ENCODE results near the gene CDS2.

Gene CDS2

DNA sequence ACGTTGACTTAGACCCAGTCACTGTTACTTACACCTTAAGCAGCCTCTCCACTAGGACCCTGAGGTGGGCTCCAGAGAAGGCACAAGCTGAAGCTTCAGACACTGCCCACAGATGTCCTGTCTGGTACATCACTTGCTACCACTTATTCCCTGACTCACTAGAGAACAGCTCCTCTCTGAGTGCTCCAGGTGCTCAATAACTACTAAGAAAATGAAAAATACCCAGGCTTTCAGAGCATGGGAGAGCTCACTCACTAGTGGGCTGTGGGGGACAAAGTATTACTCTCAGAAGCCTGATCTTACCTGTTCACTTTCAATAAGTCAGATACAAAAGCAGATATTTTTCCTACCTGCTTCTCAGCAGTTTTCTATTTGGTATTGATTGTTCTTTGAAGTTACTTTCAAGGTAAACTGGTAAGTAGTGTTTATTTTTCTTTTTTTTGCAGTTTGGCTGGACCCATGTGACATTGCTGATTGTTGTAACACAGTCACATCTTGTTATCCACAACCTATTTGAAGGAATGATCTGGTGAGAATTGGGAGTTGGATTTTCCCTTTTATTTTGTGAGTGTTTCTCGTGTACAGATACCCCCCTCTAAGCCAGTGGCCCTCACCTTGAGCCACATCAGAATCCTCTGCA, 55.9 kb downstream of the CDS2 start:
- DNase-seq: no peak

DNA sequence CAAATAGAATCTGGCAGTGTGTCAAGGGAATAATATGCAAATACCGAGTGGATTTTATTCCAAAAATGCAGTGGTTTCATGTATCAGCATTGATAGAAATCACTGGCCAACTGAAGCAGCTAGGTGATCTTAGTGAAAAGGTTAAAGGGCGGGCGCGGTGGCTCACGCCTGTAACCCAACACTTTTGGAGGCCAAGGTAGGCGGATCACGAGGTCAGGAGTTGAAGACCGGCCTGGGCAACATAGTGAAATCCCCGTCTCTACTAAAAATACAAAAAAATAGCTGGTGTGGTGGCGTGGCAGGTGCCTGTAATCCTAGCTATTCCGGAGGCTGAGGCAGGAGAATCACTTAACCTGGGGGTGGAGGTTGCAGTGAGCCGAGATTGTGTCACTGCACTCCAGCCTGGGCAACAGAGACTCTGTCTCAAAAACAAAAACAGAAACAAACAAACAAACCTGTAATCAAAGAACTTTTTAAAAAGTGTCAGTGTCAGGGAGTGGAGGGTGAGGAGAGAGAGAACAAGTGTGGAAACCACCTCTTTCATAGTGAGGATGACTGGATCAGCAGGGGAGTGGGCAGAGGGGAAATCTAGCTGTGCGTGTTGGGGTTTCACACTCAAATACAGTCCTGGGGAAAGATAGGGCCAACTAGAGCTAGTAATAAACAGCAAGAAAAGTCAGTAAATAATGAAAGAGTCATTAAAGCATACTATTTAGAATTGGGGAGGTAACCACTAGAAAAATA, 57.1 kb downstream of the CDS2 start:
- DNase-seq: no peak

DNA sequence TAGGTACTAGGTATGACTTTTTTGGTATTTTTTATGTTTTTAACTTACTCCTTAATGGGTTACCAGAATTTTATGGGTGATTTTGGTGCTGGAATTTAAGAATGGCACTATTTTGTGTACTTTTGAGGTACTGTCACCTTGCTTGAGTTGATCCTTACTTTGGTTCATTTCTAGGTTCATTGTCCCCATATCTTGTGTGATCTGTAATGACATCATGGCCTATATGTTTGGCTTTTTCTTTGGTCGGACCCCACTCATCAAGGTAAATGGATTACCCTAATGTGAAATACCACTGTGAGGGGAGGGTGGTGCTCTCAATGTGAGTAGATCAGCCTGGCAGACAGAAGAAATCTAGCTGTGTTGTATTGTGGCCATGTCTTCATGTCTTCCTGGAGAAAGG, 57.9 kb downstream of the CDS2 start:
- no peak for DNase-seq

DNA sequence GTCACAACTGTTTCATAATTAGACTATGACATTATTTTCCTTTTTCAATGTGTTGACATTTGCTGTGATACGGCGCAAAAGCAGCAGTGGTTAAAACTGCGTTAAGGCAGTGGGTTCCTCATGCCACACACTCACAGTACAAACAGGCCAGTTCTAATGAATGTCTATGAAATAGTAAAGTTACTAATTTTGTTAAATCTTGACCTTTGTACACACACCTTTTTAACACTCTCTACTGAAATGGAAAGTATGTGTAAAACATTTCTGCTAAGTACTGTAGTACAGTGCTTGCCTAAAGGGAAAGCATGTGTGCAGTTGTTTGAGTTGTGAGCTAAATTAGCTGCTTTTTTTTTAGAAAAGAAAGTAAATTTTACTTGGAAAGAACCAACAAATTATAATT, 60.3 kb downstream of the CDS2 start:
- DNase-seq: no peak

DNA sequence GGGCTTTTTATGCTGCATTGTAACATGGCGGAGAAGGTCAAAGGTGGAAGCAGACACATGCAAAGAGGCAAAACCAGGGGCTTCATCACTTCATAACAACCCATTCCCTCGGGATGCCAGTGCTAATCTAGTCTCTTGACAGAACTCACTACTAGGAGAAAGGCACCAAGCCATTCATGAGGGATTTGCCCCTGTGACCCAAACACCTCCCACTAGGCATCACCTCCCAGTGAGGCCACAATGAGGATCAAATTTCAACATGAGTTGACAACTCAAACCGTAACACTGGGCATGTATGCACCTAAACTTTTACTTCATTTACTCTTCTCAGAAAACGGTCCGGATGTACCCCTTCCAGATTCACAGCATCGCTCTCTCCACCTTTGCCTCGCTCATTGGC, 61.9 kb downstream of the CDS2 start:
- no peak for DNase-seq

DNA sequence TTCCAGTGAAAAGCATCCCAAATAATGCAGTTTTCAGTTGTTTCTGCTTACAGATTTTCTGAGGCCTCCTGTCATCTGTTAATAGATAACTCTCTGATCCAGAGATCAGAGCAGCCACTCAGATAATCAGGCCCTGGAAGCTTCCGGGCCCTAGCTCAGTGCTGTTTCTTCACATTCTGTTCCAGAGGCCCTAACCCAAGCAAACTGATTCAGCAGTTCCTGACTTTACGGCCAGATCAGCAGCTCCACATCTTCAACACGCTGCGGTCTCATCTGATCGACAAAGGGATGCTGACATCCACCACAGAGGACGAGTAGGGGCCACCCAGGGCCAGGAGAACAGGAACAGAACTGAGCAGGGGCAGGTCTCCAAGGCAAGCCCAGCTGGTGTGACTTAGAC, 63.1 kb downstream of the CDS2 start:
- DNase-seq: no peak

DNA sequence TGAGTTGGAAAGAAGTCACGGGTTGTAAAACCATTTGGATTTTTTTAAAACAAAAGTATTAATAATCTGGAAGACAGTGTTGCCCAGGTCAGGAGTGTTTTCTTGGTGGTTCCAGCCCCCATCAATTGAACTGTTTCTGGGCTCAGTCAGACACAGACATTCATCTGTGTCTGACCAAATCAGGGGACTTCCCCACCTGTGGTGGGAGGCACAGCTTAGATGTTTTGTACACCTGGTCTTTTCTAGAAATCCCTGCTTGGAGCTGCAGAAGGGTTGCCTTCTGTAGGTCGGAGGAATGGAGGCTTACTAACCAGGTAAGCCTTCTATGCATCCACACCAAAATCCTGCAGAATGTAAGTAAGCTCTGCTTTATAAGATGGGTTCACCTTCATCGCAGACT, 63.6 kb downstream of the CDS2 start:
- no peak for DNase-seq

DNA sequence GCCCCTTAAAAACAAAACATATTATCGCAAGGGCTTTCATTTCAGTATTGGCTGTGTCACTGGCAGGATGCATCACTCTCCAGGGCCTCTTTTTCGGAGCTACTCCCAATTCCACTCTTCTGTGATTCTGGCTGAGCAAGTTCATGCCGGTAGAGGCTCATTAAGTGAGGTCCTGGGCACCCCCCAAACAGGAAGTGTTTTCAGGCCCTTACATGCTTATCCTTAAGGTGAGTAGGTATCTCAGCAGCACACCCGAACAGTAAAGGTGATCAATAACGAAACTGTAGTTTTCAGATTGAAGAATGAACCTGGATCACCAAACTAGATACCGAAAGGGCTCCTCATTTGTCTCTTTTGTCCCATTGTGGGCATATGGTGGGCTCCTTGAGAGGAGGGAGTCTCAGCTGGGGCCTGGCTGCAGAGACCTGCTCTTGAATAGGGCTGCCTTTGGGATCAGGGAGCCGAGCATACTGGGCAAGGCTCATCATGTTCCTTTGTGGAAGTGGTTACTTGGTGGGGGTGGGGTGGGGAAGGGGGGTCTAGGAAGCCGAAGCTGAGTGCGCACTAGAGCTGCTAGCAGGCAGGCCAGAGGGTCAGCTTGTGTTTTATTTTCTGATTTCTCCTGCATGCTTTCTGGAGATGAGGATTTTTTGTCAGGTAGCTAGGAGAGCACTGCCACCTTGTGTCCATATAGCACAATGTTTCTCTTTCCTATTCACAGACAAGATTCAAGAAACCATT, 65.2 kb downstream of the CDS2 start:
- peak; percentile 17 for DNase-seq

DNA sequence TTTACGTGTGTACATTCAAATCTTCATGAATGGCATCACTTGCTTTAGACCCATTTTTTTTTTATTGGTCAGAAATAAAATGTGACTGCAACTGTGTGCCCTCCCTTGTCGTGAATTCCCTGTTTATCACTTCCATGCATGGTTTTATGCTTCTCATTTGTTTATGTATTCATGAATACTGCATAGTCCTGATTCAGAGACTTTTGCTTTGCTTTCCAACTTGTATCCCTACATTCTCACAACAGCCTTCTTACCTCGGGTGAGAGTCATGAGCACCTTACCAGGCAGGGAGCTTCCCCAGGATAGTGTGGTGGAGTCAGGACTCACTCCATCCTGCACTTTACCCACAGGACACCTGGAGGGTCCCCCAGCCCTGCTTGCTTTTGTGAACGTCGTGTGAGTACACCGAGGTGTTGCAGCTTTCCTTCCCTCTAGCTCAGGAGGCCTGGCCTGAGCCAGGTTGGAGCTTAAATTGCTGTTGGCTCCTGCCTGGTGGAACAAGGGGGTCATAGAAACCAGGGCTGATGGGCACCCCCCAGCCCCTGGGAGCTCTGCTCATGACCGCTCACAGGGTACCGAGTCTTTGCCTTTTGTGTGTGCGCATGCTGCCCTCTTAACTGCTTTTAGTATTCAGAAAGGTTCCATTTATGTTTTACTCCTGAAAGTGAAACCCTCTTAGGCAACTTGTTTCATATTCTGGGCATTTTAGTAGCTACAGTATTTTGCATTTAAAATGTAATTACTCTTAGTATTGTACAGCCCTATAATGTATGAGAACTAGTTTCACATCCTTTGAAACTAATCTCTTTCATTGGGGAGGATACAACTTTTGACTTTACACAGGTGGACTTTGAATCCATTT, 66.0 kb downstream of the CDS2 start:
- no peak for DNase-seq

DNA sequence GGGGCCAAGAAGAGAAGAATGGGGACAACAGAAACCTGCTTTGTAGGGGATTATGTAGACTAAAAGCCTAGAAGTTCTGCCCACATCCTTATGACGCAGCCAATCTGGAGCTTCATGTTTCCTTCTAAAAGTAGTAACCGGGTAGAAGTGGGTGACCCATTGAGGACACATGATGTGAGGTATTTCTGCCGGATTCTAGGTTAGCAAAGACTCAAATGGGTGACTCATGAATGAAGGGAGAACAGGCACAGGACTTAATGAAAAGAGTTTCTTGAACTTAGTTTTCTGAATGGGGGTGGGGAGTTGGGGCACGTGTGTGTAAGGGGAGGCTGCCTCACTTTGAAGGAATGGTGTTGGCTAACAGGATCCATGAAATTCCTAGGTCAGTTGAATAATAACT, 68.8 kb downstream of the CDS2 start:
- DNase-seq: no peak

DNA sequence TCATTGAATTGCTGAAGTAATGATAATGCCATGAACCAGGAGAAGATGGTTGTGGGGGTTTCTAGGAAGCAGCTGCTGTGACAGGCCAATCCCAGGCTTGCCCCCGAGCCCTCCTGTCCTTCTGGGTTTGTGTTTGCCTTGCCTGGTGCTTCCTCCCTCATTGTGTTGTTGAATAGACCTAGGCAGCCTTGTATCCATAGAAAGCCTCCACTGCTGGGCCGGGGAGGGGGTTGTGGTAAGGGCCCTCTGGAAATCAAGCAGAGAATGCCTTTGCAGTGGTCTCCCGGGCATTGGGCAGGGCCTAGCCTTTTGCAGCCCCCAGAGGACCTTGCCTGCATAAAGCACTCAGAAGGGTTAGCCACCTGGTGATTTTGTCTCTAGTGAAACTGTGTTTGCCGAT, 69.3 kb downstream of the CDS2 start:
- no peak for DNase-seq

DNA sequence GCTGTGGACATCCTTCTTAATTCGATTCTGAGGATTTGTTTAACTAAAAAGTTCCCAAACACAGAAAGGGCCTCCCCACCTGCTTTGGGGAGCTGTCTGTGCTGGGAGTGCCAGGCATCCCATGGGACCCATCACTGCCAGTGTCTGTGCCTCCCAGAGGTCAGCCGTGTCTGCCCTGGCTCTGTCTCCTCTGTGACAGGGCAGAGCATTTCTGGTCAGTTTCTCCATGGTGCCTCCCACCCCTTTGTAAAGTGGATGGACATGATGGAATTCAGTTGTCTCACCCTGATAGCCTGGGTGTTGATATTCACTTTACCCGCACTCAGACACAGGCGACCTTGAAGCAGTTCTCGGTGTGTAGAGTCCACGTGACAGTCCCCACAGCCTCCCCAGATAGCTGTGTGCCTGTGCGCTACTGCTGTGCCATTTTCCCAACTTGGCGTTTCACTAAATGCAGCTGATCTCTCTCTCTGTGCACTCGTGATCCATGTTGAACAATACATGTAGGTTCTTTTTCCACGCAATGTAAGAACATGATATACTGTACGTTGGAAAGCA, 70.5 kb downstream of the CDS2 start:
- DNase-seq: no peak

DNA sequence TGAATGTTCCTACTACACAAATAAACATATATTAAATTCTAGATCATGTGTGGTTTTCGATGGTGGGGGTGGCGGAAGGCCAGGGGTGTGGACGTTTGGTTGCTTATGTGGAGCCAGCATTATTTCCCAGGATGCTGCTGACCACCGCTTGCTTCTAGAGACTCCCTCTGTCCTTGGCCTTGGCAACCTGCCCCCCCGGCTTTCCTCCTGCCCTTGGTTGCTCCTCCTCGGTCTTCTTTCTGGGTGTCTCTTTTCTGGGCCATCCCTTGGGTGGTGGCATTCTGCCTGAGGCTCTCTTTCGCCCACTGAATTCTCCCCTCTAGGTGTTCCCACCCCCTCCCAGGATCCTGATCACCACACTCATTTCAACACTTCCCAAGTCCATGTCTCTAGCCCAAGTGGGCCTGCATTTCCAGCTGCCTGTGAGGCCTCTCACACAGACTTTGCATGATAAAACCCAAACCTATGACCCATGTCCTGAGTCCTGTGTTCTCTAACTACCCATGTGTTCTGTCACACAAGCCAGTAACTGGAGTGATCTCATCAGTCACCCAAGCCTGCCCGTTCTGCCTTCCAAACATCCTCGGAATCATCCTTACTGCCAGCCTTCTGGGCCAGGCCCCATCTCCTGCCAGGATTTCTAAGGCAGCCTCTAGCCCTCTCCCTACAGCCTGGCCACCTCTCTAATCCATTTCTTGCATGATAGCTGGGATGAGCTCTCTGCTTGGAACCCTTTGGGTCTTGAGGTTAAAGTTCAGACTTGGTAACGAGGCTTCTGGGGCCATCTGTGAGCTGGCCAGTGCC, 71.2 kb downstream of the CDS2 start:
- no peak for DNase-seq

DNA sequence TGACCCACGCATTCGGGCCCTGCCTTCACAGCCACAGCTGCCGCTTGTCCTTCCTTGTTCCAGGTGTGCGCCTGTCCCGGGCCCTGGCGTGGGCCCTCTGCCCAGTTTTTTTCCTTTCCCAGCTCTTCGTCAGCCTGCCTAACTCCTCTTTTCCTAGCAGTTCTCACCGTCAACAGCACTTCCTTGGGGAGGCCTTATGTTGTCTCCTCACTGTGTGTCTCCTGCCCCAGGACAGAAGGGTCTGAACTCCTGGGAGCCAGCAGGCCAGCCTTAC, 71.8 kb downstream of the CDS2 start:
- DNase-seq: no peak

DNA sequence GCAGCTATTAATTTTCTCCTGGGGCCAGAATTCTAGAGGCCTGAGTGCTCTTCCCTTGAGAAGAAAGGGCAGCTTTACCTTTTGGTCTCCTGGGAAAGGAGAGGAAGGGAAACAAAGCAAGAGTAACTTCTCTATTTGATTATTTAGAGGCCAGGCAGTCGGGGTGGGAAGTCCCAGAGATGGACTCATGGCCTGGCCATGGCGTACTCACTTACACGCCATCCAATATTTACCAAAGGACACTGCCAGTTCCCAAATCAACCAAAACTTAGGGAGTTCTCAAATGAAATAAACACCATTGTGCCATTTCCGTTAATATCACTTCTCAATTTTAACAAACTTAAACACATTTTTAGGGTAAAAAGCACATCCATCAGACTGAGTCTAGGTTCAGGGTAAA, 76.6 kb downstream of the CDS2 start:
- no peak for DNase-seq

DNA sequence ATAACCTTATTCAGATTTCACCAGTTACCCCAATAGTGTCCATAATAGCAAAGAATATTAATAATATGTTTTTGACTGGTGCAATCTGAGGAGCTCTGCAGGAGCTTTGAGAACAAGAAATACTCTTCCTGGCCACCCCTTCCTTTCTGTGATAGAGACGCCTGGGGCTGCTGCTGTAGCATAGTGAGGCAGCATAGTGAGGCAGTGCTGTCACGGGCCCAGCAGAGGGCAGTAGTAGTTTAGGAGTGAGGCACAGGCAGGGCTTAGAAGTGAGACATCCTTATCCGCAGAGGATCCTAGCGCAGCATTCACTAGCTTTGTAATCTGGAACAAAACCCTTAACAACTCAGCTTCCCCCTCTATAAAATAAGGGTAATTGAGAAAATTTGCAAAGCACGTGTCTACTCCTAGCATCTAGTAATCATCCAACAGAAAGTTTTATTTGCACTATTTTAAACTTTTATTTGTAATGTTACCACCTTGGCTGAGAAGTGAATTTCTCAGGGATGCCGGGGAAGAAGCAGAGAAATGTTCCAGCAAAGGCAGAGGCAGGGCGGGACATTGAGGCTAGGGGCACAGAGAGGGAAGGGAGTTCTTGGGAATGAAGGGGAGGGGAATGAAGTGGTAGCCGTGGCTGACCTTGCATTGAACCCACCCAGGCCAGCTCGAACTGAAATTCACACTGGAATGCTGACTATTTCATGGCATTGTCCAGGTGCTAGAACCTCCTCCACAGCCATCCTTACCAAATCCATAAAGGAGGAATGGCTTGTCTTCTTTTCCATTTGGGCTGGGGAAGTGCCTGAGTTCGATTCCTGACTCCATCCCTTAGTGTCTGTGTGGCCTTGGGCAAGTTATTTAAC, 78.8 kb downstream of the CDS2 start:
- DNase-seq: peak; percentile 69

DNA sequence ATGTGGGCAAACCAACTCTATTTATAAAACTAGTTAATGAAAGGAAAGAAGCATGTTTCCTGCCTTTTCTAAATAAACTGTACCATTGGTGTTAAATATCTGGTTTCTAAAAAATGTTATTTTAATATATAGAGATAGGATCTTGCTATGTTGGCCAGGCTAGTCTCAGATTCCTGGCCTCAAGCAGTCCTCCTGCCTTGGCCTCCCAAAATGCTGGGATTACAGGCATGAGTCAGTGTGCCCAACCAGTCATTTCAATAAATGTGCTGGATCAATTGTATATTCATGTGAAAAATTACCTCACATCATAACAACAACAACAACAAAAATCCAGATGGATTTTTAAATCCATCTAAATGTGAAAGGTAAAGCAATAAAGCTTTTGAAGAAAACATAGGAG, 80.3 kb downstream of the CDS2 start:
- DNase-seq: no peak

DNA sequence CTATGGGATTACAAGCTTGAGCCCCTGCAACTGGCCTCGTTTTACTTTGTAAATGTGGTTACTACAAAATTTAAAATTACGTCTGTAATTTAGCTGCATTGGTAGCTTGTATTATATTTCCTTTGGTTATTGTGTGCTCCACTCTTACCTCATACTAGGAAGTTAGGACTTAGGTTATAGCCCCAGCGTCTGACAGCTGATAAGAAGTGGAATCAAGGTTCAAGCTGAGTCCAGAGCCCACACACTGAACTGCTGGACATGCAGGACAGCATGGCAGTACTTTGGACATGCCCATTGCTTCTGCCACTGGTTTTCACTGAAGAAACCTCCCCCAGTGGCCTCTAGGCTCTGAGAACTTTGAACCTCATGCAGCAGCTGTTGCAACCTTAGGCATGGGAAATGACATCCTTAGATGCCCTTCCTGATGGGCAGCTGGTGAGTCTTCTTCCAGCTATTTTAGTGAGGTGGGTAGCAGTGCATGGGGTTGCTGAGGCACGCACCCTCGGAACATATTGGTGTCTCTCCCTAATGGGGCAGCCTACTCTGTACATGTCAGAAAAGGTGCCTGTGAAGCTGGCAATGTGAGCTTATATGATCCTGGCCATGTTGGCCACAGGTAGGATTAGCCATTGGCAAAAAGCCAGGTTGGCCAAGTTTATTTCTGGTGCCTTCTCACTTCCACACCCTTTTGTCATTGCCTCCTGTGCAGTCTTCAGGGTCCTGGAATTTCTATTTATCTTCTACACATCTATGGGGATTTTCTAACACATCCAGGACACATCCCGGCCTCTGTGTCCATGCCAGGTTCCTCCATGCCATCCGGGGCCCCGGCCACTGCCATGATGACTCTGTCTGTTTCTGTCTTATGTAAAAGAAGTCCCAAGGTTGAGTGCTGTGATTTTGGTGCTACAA, 85.3 kb downstream of the CDS2 start:
- DNase-seq: no peak

DNA sequence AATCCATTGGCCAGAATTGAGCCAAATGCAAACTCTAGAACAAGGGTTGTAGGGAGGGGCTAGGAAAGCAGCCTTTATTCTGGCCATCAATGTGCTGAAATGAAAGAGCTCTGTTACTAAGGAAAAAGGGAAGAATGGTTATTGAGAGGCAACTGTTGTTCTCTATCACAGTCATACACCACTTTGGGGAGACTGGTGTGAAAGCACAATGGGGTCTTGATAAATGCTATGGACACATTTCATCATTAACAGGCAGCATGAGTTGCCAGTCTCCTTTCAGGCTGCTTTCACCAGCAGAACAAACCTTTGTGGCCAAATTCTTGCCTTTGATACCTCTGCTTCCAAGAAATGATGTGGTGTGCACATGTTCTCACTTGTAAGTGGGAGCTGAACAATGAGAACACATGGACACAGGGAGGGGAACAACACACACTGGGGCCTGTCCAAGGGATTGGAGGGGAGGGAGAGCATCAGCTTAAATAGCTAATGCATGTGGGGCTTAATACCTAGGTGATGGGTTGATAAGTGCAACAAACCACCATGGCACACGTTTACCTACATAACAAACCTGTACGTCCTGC, 86.2 kb downstream of the CDS2 start:
- DNase-seq: no peak

DNA sequence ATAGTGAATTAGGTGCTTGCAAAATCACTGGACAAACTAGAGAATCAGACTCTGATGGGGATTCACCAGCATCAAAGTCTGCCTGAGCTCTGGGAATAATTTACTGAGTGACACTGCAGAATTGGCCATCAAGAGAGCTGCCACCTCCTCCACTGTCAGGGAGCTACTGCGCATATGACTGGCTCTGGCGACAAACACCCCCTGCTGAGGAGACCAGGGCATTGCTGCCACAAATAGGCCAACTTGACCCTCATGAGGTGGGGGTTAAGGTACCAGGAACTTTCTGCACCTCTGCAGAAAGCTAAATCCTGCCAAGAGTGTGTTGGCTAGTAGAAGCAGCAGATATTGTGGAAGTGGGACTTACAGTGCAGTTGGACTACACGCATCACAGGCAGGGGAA, 88.0 kb downstream of the CDS2 start:
- DNase-seq: no peak
